GM23338 (cell line): ENCODE data around the gene LNPEP. TPM values are rescaled to one million over a fixed set of nuclear protein-coding genes. Genes with fewer than 3 reads are reported as not detected.

Source experiments
- CTCF ChIP-seq, 2 experiments: fragments of 200-600 bp in 1 of 2; sonication (generic) in 1 of 2; conservative IDR thresholded peaks; 2 replicates each; pipeline versions ENCODE4 v1.5.1 to v1.6.1; 2016 to 2017; ENCODE audit warnings: antibody characterized with exemption in 2 of 2, low read depth in 2 of 2, mild to moderate bottlenecking in 2 of 2, moderate library complexity in 1 of 2
- NANOG ChIP-seq: IDR thresholded peaks from 2 replicates; pipeline ENCODE4 v1.6.1; 2016; ENCODE audit warnings: antibody characterized with exemption, borderline replicate concordance
- POLR2AphosphoS5 ChIP-seq: IDR thresholded peaks from 2 replicates; pipeline ENCODE4 v1.6.1; 2016; ENCODE audit warnings: antibody characterized with exemption, low read depth
- polyA plus RNA-seq: library from polyadenylated mRNA; unstranded; fragments of >200 nt; fragmentation: Nextera tagmentation; extraction: Ambion mirVana; gene quantifications from 2 replicates; pipeline ENCODE4 v1.2.1, GENCODE V29; 2016
- small RNA-seq: library from RNA; depleted of rRNA; stranded (forward); fragments of <200 nt; gene quantifications from one replicate; pipeline ENCODE3, GENCODE V24; 2014; ENCODE audit warnings: low replicate concordance
- total RNA-seq: library from RNA; depleted of rRNA; stranded (reverse); fragments of >200 nt; shearing (Covaris generic); gene quantifications from 2 replicates; pipeline ENCODE4 v1.2.3, GENCODE V29; 2014; rRNA removed

Gene LNPEP
- total and polyA plus RNA-seq, 2 experiments from 2014 or later: 1.2 to 8.3 TPM

- TF ChIP-seq POLR2AphosphoS5 (no peak), CTCF (conservative IDR thresholded peaks at IDR 0.05; ENCODE audit: low read depth in 2 of 2) (no peak), NANOG (no peak)
These were observed 149.7 kb downstream of the LNPEP start (continued) for GRCh38 chr5:97085459-97086181.

Small RNAs within 50 kb of the gene (small RNA-seq; reads per million reads assigned to genes)
- gene RF00019: not detected

Other genes with a start within 250 kb of the LNPEP start
- 14.1 and 16.5 TPM in 2 replicates for gene ERAP1, start 128.1 kb upstream of the LNPEP start, total RNA-seq
- 9.8 and 9.9 TPM in 2 replicates for gene ERAP1, start 128.1 kb upstream of the LNPEP start, polyA plus RNA-seq
- gene ERAP2, start 59.6 kb upstream of the LNPEP start, total RNA-seq: not detected in 2 replicates
- 0.73 TPM in 1 of 2 replicates, not detected in the other for gene ERAP2, start 59.6 kb upstream of the LNPEP start, polyA plus RNA-seq
- not detected in 2 replicates for gene LIX1, start 206.5 kb downstream of the LNPEP start, total RNA-seq
- gene LIX1, start 206.5 kb downstream of the LNPEP start, polyA plus RNA-seq: 0.13 and 0.16 TPM in 2 replicates
- gene RIOK2, start 247.2 kb downstream of the LNPEP start, total RNA-seq: 22.9 and 24.0 TPM in 2 replicates
- 44.9 and 47.6 TPM in 2 replicates for gene RIOK2, start 247.2 kb downstream of the LNPEP start, polyA plus RNA-seq